Neural progenitor cell (in vitro differentiated cells): Measurements from ENCODE around the gene TBX10.

Experiments
- EZH2 ChIP-seq: fragments of 200-600 bp; sonication (generic); IDR thresholded peaks from 2 replicates; pipeline ENCODE4 v1.6.1; 2017; ENCODE audit warnings: antibody characterized with exemption, mild to moderate bottlenecking, moderate library complexity
- EZH2phosphoT487 ChIP-seq: fragments of 200-600 bp; sonication (generic); IDR thresholded peaks from 2 replicates; pipeline ENCODE4 v1.6.1; 2017; ENCODE audit warnings: antibody characterized with exemption
- TF ChIP-seq, protein P1 (sequence below): fragments of 200-600 bp; sonication (generic); IDR thresholded peaks from 2 replicates; pipeline ENCODE4 v1.5.1; 2017; ENCODE audit warnings: antibody characterized with exemption, mild to moderate bottlenecking

DNA sequence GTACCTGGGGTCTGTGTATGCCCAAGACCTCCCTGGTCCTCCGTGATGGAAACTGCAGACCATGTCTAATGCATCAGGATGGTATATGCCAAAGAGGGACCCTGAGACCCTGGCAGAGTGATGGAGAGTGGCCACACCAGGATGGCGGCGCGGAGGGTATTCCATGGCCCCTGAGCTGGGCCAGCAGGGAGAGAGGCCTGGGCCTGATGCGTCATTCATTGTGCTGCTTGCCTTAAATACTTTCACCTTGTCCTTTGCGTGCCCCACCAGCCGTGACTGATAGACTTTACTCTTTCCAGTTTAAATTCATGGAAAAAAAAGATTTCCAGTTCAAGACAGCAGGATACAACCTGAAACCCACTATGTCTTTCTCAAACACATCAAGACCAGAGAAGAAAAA lies 38.5 kb downstream of the TBX10 start:
- TF ChIP-seq, protein P1, sequence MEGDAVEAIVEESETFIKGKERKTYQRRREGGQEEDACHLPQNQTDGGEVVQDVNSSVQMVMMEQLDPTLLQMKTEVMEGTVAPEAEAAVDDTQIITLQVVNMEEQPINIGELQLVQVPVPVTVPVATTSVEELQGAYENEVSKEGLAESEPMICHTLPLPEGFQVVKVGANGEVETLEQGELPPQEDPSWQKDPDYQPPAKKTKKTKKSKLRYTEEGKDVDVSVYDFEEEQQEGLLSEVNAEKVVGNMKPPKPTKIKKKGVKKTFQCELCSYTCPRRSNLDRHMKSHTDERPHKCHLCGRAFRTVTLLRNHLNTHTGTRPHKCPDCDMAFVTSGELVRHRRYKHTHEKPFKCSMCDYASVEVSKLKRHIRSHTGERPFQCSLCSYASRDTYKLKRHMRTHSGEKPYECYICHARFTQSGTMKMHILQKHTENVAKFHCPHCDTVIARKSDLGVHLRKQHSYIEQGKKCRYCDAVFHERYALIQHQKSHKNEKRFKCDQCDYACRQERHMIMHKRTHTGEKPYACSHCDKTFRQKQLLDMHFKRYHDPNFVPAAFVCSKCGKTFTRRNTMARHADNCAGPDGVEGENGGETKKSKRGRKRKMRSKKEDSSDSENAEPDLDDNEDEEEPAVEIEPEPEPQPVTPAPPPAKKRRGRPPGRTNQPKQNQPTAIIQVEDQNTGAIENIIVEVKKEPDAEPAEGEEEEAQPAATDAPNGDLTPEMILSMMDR, result no peak
- TF ChIP-seq EZH2 (no peak), EZH2phosphoT487 (no peak)
